Endothelial cell of umbilical vein (primary cell): Measurements from ENCODE around the gene C13orf46. TPM values are rescaled to one million over a fixed set of nuclear protein-coding genes. Genes with fewer than 3 reads are reported as not detected.
"Not testable (repeated sequence)": the region's sequence is repeated elsewhere in the genome, so short reads cannot be mapped to it uniquely, and the experiment has no call there.

Experiments used
- BruUV-seq: library from RNA; stranded (reverse); fragments of 400-500 nt; replicated peaks from 2 replicates; lab custom pipeline; 2021; lab: Mats Ljungman, UMichigan
- CTCF ChIA-PET: fragments of 300-600, 350-600 bp; sonication (Branson Sonifier 250); formaldehyde crosslinking; loops from one replicate; lab custom pipeline; 2021; ENCODE audit warnings: antibody characterized with exemption, inconsistent platforms; lab: Charles Lee
- POLR2A ChIA-PET: fragments of 300-600, 350-600 bp; sonication (Branson Sonifier 250); formaldehyde crosslinking; loops from one replicate; lab custom pipeline; 2021; ENCODE audit warnings: antibody characterized with exemption, inconsistent platforms; lab: Charles Lee
- DNase-seq: peaks from one replicate; pipeline ENCODE4 v3.0.0-alpha.2; 2011; ENCODE audit warnings: low read depth, low spot score
- FAIRE-seq: peaks from 2 replicates; lab custom pipeline; 2011; peaks lifted over from hg19 to GRCh38; lab: Jason Lieb, UNC
- H2AFZ ChIP-seq: 2 replicates; pipeline ENCODE4 v1.6.0; 2012; ENCODE audit warnings: low read depth, low read length, control low read depth, inconsistent platforms
- H3K27ac ChIP-seq: 2 replicates; pipeline ENCODE4 v1.5.1; 2011; ENCODE audit warnings: low read depth, mild to moderate bottlenecking, control low read depth, low read length, moderate library complexity; ENCODE audit not compliant: insufficient read depth
- H3K27me3 ChIP-seq, 2 experiments: 2 replicates each; pipeline versions ENCODE4 v1.6.0 to v1.6.1; 2011; ENCODE audit warnings: low read length in 2 of 2, mixed read lengths in 1 of 2; ENCODE audit not compliant: control insufficient read depth in 2 of 2, insufficient read depth in 2 of 2
- H3K36me3 ChIP-seq, 2 experiments: 2 replicates in 1 of 2; 3 replicates in 1 of 2; pipeline ENCODE4 v1.5.1; 2011; ENCODE audit warnings: low read length in 2 of 2, mild to moderate bottlenecking in 1 of 2, moderate library complexity in 1 of 2; ENCODE audit not compliant: control insufficient read depth in 2 of 2, insufficient read depth in 2 of 2; ENCODE audit errors: extremely low read depth in 1 of 2
- H3K4me1 ChIP-seq: 3 replicates; pipeline ENCODE4 v1.5.1; 2011; ENCODE audit warnings: mild to moderate bottlenecking, low read length; ENCODE audit not compliant: control insufficient read depth, insufficient read depth; ENCODE audit errors: extremely low read depth
- H3K4me2 ChIP-seq: 2 replicates; pipeline ENCODE4 v1.6.1; 2011; ENCODE audit warnings: low read length, control low read depth, mixed read lengths; ENCODE audit not compliant: insufficient read depth
- H3K4me3 ChIP-seq, 3 experiments: fragments of 200-600 bp in 1 of 3; sonication (generic), shearing (Covaris generic) in 1 of 3; replicated peaks in 1 of 3; 2 replicates each; pipeline ENCODE4 v1.5.1; 2011 to 2016; ENCODE audit warnings: control low read depth in 3 of 3, low read length in 3 of 3, mild to moderate bottlenecking in 2 of 3, inconsistent platforms in 1 of 3, low read depth in 1 of 3, moderate library complexity in 1 of 3; ENCODE audit not compliant: insufficient read depth in 1 of 3
- H3K79me2 ChIP-seq: 2 replicates; pipeline ENCODE4 v1.6.0; 2012; ENCODE audit warnings: low read length, inconsistent platforms; ENCODE audit not compliant: control insufficient read depth, insufficient read depth
- H3K9ac ChIP-seq: replicated peaks from 2 replicates; pipeline ENCODE3; 2011; ENCODE audit warnings: low read length, control low read depth; ENCODE audit not compliant: insufficient read depth; ENCODE audit errors: extremely low read depth
- H3K9me1 ChIP-seq: replicated peaks from 3 replicates; pipeline ENCODE4 v1.6.0; 2011; ENCODE audit warnings: mild to moderate bottlenecking, low read length; ENCODE audit not compliant: control insufficient read depth, insufficient read depth; ENCODE audit errors: extremely low read depth
- H3K9me3 ChIP-seq: replicated peaks from 2 replicates; pipeline ENCODE4 v1.5.1; 2012; ENCODE audit warnings: low read length, inconsistent platforms; ENCODE audit not compliant: control insufficient read depth, insufficient read depth
- H4K20me1 ChIP-seq: replicated peaks from 2 replicates; pipeline ENCODE3; 2011; ENCODE audit warnings: mild to moderate bottlenecking, low read length; ENCODE audit not compliant: control insufficient read depth, insufficient read depth; ENCODE audit errors: extremely low read depth
- CTCF ChIP-seq, 2 donors: IDR thresholded peaks; 1 replicate in 1 of 2; 2 replicates in 1 of 2; pipeline ENCODE4 v1.5.1; 2011; ENCODE audit warnings: low read length in 2 of 2, mild to moderate bottlenecking in 2 of 2, moderate library complexity in 2 of 2, control low read depth in 1 of 2, inconsistent platforms in 1 of 2, low read depth in 1 of 2; ENCODE audit not compliant: insufficient read depth in 1 of 2; ENCODE audit errors: extremely low read depth in 1 of 2
- EZH2 ChIP-seq: IDR thresholded peaks from 2 replicates; pipeline ENCODE4 v1.6.1; 2012; ENCODE audit warnings: borderline replicate concordance, low read depth, mild to moderate bottlenecking, moderate library complexity, low read length, inconsistent platforms; ENCODE audit not compliant: severe bottlenecking
- FOS ChIP-seq: IDR thresholded peaks from 2 replicates; pipeline ENCODE4 v1.6.1; 2011; ENCODE audit warnings: mild to moderate bottlenecking, low read length, moderate library complexity, borderline replicate concordance; ENCODE audit not compliant: insufficient read depth
- GATA2 ChIP-seq: IDR thresholded peaks from 2 replicates; pipeline ENCODE4 v1.7.0; 2011; ENCODE audit warnings: low read depth, mild to moderate bottlenecking, moderate library complexity, mixed read lengths, low read length; ENCODE audit not compliant: insufficient read length, insufficient read depth
- JUN ChIP-seq: IDR thresholded peaks from 2 replicates; pipeline ENCODE4 v1.6.1; 2011; ENCODE audit warnings: borderline replicate concordance, low read depth; ENCODE audit not compliant: insufficient read length, insufficient read depth
- MAX ChIP-seq: IDR thresholded peaks from 2 replicates; pipeline ENCODE4 v1.6.1; 2011; ENCODE audit not compliant: insufficient read depth, insufficient read length
- MYC ChIP-seq: IDR thresholded peaks from one replicate; pipeline ENCODE4 v1.6.1; 2011; ENCODE audit warnings: mild to moderate bottlenecking, low read depth, low read length
- POLR2A ChIP-seq: IDR thresholded peaks from 2 replicates; pipeline ENCODE4 v1.6.1; 2012; ENCODE audit warnings: low read depth, mild to moderate bottlenecking, control low read depth, low read length
- POLR2AphosphoS5 ChIP-seq: IDR thresholded peaks from 2 replicates; pipeline ENCODE4 v1.6.1; 2012; ENCODE audit warnings: low read depth, mild to moderate bottlenecking, control low read depth, low read length, moderate library complexity; ENCODE audit not compliant: insufficient read depth
- dilution Hi-C: fragments of 300-500 bp; cut with MboI; formaldehyde crosslinking; loops from one replicate; pipeline ENCODE4 v1.15.0; 2019; ENCODE audit warnings: low sequenced_read_pairs; ENCODE audit not compliant: extremely low pct_ligation_motif_present
- intact Hi-C: fragments of 100-400 bp; cut with micrococcal nuclease; formaldehyde crosslinking; loops from one replicate; pipeline ENCODE4 v1.10.0; 2022
- polyA plus RNA-seq, 4 experiments: library from polyadenylated mRNA; depleted of rRNA in 3 of 4; stranded (reverse) in 3 of 4; unstranded in 1 of 4; fragments of >200 nt; gene quantifications; 2 replicates each; pipeline versions ENCODE4 v1.2.1 to v1.2.3, GENCODE V29; 2011 to 2012; ENCODE audit warnings: missing spikeins in 1 of 4
- total RNA-seq: library from RNA; stranded (reverse); gene quantifications from 2 replicates; pipeline ENCODE4 v1.2.3, GENCODE V29; 2021

Gene C13orf46
- total and polyA plus RNA-seq, 2 donors (not counting 3 experiments of a cell fraction or from before 2014, with no cell fraction given), result 1.3 to 1.7 TPM

DNA sequence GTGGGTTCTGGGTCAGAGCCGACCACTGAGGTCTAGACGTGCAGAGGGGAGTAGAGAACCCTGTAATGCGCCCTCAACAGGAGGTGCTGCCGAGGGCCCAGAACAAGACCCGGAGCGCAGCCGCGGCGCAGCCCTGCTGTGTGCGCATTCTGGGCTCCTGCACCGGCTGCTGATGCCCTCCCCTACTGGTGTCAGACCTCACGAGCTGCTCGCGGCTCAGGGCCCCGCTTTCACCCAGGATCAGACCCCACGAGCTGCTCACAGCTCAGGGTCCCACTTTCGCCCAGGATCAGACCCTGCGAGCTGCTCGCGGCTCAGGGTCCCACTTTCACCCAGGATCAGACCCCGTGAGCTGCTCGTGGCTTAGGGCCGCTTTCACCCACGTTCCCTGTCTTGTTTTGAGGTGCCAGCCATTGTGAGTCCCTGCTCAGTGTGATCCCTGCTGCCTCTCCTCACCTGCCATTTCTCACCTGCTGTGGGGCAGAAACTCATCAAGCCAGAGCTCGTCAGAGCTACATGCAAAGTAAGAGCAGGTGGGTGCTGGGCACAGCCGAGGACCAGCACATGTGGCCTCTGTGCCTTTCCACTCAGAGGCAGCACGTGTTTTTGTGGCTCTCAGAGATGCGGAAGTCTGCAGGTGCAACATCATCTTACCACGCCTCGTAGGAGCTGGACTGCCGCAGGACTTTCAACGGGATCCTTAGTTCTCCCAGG is 47.0 kb upstream of the C13orf46 start:
- H2AFZ ChIP-seq, result no peak overlapping the region
- H3K4me2 ChIP-seq, result no peak overlapping the region
- TF ChIP-seq MAX (no peak), POLR2A (no peak), EZH2 (no peak), JUN (no peak), CTCF (IDR thresholded peaks at IDR 0.05; ENCODE audit: extremely low read depth in 1 of 2, insufficient read depth in 1 of 2, low read depth in 1 of 2, low read length in 2 of 2) (no peak), GATA2 (no peak), FOS (no peak), MYC (no peak), POLR2AphosphoS5 (no peak)
- H3K9me3 ChIP-seq, result no peaks in the 10 kb centered on the region
- ChIA-PET CTCF (no interaction called here), POLR2A (no interaction called here)
- no peak for FAIRE-seq
- H3K4me3 ChIP-seq, result no peak overlapping the region
- H3K27me3 ChIP-seq, result no peaks in the 10 kb centered on the region
- BruUV-seq, result no TSS peak
- dilution Hi-C loops (no loop called here), intact Hi-C loops (no loop called here)
- H3K9me1 ChIP-seq, result no peaks in the 10 kb centered on the region
- H3K27ac ChIP-seq, result no peak overlapping the region
- DNase-seq, result no peak
- no peaks in the 10 kb centered on the region for H4K20me1 ChIP-seq
- peaks cover 10 to 64% of the 10 kb centered on the region in 2 experiments for H3K36me3 ChIP-seq
- H3K4me1 ChIP-seq, result no peaks in the 10 kb centered on the region
- H3K79me2 ChIP-seq, result peaks cover 5% of the 10 kb centered on the region
- no peak overlapping the region for H3K9ac ChIP-seq

DNA sequence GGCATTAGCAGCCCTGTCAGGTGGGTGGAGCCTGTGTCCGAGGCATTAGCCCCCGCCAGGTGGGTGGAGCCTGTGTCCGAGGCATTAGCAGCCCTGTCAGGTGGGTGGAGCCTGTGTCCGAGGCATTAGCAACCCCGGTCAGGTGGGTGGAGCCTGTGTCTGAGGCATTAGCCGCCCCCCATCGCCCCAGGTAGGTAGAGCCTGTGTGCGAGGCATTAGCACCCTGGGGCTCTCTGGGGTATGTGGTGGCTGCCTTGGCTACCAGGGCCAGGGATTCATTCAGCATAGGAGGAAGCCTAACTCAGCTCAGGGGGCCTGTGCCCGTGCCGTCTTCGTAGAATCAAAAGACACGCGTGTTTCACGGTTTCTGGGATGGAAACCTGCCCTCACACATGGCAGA is 46.3 kb upstream of the C13orf46 start:
- POLR2A ChIA-PET, H3K9me3 ChIP-seq, H3K4me1 ChIP-seq, H3K9ac ChIP-seq, CTCF ChIA-PET, BruUV-seq, dilution Hi-C loops, intact Hi-C loops, H3K79me2 ChIP-seq, H3K4me3 ChIP-seq, DNase-seq, H3K4me2 ChIP-seq, H2AFZ ChIP-seq, H3K27ac ChIP-seq, H4K20me1 ChIP-seq, H3K27me3 ChIP-seq, FAIRE-seq, H3K9me1 ChIP-seq: not testable (repeated sequence)
- H3K36me3 ChIP-seq, result peaks cover 11 to 65% of the 10 kb centered on the region in 2 experiments
